ENCODE results near the gene IL4R. TPM values are rescaled to one million over a fixed set of nuclear protein-coding genes. Genes with fewer than 3 reads are reported as not detected.
A peak's percentile ranks its signal among the peaks of the same experiment; 100 is the strongest.
"Not testable (repeated sequence)": the region's sequence is repeated elsewhere in the genome, so short reads cannot be mapped to it uniquely, and the experiment has no call there.

IL4R gene
- total RNA-seq, 1 donor from 2014 or later: 62.8 TPM

DNA sequence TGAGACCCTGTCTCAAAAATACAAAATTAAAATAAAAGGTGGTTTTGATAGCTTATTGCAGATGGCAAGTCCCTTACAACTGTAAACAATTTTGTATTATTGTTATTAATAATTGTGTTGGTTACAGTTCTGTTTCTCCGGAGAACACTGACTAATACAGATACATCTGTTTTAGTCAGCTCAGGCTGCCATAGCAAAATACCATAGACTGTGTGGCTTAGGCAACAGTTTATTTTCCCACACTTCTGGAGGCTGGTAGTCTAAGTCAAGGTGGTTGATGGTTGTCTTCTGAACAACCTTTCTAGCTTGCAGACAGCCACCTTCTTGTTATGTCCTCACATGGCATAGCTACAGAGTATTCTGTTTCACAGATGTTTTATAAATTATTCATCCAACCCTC is 74.0 kb downstream of the IL4R start:
- intact Hi-C loops (cut with DNase I): no loop called here
- DNase-seq (ENCODE audit: low spot score) (no peak), ATAC-seq (no peak)

GRCh38 chr16:27389272-27389961 is 75.6 kb downstream of the IL4R start:
- DNase-seq (ENCODE audit: low spot score) (no peak), ATAC-seq (peak; percentile 58)
- intact Hi-C loops (cut with DNase I): no loop called here

DNA sequence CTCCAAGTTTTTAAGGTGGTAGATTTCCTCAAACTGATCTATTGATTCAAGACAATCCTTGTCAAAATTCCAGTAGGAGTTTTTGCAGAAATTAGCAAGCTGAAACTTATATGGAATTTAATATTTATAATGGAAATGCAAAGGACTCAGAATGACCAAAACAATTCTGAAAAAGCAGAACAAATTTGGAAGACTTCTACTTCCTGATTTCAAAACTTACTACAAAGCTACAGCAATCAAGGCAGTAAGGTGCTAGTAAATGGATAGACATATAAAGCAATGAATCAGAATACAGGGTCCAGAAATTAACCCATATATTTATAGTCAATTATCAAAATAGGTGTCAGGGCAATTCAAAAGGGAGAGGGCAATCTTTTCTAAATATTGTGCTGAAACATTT is 76.4 kb downstream of the IL4R start:
- intact Hi-C loops (cut with DNase I): no loop called here
- ATAC-seq (no peak), DNase-seq (ENCODE audit: low spot score) (no peak)

DNA sequence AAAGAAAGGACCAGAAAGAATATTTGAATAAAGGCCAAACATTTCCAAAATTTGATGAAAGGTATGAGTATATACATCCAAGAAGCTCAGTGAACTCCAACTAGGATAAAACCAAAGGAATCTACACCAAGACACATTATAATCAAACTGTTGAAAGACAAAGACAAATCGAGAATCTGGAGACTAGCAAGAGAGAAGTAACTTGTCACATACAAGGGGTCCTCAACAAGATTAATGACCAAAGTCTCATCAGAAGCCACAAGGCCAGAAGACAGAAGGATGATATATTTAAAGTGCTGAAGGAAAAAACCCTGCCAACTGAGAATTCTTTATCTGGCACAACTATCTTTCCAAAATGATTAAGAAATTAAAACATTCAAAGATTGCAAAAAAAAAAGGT is 78.9 kb downstream of the IL4R start:
- no peak for DNase-seq (ENCODE audit: low spot score)
- intact Hi-C loops (cut with DNase I): no loop called here
- no peak for ATAC-seq

DNA sequence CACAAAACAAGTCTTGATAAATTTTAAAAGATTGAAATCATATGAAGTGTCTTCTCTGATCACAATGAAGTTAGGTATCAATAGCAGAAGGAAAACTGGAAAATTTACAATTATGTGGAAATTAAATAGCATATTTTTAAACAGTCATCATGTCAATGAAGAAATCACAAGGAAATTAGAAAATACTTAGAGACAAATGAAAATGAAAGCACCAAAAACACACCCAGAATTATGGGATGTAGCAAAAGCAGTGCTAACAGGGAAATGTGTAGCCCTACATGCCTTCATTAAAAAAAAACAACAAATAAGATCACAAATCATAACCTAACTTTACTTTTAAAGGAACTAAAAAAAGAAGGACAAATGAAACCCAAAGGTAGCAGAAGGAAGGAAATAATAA is 80.7 kb downstream of the IL4R start:
- intact Hi-C loops (cut with DNase I): no loop called here
- DNase-seq (ENCODE audit: low spot score): no peak
- no peak for ATAC-seq

- intact Hi-C loops (cut with DNase I); ATAC-seq; DNase-seq (ENCODE audit: low spot score): not testable (repeated sequence)
These were observed 84.6 kb downstream of the IL4R start for GRCh38 chr16:27398341-27398893.

DNA sequence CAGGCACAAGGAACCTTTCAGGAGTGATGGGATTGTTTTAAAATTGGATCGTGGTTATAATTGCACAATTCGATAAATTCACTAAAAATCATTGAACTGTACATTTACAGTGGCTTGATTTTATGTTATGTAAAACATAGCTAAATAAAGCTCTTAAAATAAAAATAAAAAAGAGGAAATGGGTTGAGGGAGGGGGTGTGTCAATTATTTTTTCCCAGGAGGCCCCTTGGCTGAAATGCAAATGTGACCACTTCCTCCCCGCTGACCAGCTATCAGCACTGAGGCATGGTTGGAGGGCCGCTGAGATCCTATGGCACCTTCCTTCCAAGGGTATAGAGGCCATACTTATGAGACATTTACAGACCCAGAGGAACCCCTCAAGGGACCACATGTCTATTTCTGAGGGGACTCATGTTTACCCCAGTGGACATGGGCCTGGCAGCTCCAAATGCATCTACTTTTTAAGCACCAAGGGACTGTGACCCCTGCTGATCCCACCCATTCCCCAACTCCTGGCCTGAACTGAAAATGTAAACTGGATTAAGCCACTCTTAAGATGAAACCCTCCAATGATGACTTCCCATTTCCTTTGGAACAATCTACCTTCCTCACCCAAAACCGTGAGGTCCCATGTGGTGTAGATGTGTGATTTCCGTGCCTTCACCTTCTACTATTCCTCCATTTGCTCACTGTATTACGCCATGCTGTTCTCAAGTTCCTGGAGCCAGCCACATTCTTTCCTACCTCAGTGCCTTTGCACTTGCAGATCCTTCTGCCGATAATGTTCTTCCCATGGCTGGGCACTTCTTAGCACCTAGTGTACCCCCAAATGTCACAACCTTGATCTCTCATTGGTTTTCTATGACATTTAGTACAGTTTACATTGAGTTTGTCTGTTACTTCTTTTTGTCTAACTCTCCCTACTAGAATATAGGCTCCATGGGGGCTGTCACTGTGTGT is 85.4 kb downstream of the IL4R start:
- ATAC-seq (no peak), DNase-seq (ENCODE audit: low spot score) (no peak)

GRCh38 chr16:27399969-27400368 is 86.2 kb downstream of the IL4R start:
- intact Hi-C loops (cut with DNase I): no loop called here
- DNase-seq (ENCODE audit: low spot score) (no peak), ATAC-seq (no peak)

More for the DNA sequence above, 85.4 kb downstream of the IL4R start:
- intact Hi-C loops (cut with DNase I): no loop called here

DNA sequence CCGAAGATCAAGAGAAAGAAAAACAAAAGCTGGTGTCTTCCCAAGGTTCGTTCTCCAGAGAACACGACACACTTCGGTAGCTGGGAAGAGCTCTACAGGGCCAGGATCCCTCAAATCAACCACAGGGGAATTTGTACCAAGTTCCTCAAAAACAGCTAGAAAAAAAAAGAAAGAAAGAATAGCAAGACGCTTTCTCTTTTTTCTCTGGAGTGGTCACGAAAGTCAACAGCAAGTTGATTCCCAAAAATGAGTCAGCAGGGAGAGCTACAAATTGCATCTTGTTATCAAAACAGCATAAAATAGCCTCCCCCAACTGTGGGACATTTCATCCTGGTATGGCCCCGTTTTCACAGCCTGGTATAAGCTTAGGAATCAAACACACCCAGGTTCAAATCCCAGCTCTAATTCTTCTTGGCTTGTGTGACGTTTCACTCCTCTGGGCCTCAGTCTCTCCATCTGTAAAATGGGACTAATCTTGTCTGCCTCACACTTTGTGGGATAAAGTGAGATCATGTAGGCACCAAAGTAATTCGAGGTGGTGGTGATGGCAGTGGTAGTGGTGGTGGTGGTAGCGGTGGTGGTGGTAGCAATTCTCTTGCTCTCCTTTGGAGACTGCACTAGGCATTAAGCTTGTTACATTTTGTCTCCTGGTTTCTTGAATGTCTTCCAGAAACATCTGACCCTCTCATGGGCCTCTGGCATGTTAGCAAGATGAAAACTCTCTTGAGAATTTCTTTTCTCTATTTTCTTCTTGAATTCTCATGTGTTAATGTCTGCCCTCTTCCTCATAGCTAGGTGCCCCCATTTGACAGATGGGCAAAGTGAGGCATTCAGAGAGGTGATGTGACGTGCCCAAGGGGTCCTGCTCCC is 87.2 kb downstream of the IL4R start:
- intact Hi-C loops (cut with DNase I): no loop called here
- DNase-seq (ENCODE audit: low spot score) (no peak), ATAC-seq (no peak)

DNA sequence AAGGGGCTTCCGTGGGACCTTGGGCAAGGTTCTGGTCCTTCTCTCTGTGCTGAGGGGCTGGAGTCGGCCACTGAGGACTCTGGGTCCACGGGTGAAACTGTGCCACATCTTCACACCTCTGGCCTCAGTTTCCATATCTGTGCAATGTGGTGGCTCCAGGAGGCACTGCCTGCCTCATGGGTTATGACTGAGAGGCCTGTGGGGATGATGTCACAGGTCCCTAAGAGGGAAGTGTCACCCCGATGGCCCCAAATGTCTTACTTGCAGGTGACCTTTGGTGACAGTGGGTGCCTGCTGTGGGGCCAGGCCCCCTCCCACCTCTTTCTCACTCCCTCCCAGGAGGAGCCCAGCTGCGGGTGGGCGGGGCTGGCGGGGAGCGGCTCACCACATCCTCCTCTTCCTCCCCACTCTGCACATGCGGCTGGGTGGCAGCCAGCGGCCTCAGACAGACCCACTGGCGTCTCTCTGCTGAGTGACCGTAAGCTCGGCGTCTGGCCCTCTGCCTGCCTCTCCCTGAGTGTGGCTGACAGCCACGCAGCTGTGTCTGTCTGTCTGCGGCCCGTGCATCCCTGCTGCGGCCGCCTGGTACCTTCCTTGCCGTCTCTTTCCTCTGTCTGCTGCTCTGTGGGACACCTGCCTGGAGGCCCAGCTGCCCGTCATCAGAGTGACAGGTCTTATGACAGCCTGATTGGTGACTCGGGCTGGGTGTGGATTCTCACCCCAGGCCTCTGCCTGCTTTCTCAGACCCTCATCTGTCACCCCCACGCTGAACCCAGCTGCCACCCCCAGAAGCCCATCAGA is 88.2 kb downstream of the IL4R start, which contains the start of gene IL21R:
Gene IL21R (plus strand): TSS at position 407 of the 801 bp plus-strand sequence. CDS start 27,898 bp downstream, outside the sequence.
- peak; percentile 71 for ATAC-seq
- intact Hi-C loops (cut with DNase I): no loop called here
- DNase-seq (ENCODE audit: low spot score): peak; percentile 70

DNA sequence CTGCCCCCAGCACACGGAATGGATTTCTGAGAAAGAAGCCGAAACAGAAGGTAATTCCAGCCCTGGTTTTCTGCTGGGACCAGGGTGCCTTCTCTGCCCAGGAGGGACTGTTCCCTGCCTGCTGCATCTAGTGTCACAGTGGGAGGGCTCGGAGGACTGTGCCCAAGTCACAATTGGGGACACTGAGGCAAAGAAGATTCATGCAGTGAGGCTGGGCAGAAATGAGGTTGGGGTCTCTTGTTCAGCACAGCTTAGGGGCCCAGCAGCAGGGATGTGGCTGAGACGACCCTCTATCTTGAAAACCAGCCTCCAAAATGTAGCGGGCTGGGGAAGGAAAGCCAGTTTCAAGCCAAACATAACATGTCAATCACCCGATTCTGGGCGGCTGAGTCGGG is 88.8 kb downstream of the IL4R start:
- ATAC-seq: no peak
- intact Hi-C loops (cut with DNase I): no loop called here
- DNase-seq (ENCODE audit: low spot score): no peak

DNA sequence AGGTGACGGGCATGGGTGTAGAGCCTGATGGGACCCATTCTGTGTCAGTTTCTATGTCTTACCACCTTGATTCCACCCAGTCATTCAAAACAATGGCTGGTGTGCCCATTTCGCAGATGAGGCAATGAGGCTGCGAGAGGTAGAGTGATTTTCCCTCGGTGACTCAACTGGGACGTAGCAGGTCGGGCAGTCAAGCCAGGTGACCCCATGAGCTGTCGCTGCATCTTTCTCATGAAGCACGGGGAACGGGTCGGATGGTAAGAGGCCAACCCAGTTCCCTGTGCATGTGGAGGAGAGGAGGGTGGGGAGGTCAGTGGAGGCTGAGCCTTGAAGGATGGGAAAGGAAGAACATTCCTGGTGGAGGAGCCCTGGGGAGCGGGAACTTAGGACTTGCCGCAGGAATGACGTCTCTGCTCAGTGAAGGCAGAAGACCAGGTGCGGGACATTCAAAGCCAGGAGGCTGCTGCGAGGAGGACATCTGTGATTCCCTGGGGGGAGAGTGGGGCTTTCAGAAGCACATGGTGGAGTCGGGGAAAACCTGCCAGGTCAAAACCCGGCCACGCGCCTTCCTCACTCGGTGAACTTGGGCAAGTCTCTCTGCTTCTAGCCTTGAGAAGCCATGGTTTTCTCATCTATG is 89.3 kb downstream of the IL4R start:
- no peak for ATAC-seq
- no peak for DNase-seq (ENCODE audit: low spot score)
- intact Hi-C loops (cut with DNase I): no loop called here

GRCh38 chr16:27403601-27403992 is 89.8 kb downstream of the IL4R start:
- intact Hi-C loops (cut with DNase I): no loop called here
- DNase-seq (ENCODE audit: low spot score) (no peak), ATAC-seq (no peak)

GRCh38 chr16:27404163-27404823 is 90.5 kb downstream of the IL4R start:
- DNase-seq (ENCODE audit: low spot score): no peak
- no peak for ATAC-seq
- intact Hi-C loops (cut with DNase I): no loop called here

DNA sequence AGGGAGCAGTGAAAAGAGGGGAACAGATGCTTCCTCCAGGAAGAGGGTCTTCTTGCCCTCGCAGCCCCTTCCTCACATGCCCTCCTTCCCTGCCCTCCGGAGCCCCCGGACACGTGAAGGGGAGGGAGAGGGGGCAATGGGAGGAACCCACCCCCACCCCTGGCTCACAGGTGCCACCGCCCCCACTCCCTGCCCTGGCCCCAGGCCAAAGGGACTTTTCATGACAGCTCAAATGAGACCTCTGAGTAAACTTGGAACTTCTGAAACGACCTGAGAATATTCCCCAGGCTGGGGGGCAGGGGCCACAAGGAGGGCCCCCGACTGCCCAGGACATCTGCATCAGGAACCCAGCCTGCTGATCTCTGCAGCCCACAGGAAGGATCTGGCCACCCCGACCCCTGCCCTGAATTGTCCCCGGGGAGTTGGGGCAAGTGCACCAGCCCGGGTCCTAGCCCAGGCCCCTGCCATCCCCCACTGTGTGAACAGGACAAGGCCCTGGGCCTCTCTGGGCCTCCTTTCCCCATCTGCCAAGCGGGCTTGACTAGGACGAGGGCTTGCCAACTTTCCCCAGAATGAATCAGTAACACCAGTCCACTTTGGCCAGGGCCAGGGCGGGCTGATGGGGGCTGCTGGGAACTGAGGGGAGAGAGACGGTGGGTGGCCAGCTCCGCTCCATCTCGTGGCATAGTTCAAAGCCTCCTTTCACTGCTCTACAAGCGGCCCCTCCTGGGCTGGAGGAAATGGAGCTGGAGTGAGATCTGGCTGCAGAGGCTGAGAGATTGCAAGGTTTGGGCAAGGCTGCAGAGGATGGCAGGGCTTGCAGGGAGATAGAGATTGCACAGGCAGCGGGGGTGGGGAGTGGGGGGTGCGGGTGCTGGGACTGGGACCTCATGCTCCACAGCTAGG is 92.0 kb downstream of the IL4R start:
- DNase-seq (ENCODE audit: low spot score): no peak
- ATAC-seq: no peak
- intact Hi-C loops (cut with DNase I): no loop called here

DNA sequence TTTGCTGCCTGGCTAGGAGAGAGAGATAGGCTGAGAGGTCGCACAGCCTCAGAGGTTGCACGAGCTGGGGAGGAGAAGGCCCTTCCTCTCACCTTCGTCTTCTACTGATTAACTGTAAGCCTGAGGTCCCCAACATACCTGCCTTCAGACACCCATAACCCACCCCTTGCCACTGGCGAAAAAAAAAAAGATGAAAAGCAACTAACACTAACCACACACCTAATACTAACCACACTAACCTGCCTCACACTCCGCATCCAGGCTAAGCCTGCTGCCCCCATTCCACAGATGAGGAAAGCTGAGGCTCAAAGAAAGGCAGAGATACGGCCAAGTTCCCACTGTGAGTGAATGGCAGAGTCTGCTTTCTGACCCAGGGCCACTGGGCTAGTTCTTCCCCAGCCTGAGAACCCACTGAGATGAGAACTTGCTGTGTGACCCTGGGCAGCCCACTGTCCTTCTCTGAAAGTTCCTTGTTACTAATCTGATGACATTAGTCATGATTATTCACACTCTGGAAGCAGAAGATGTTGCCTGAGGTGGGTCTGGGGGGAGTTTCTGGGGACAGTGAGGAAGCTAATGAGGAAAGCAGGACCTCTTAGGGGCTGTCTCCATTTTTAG is 92.8 kb downstream of the IL4R start:
- ATAC-seq (no peak), DNase-seq (ENCODE audit: low spot score) (no peak)

More for the DNA sequence above, 92.8 kb downstream of the IL4R start:
- intact Hi-C loops (cut with DNase I): no loop called here

All from sciatic nerve (tissue), 2 donors.